SU-DHL-6 (cell line): ENCODE data around the gene FITM1.

ENCODE experiments used
- H2AFZ ChIP-seq: fragments of 200-600 bp; sonication (generic); 2 replicates; pipeline ENCODE4 v1.6.1; 2014; ENCODE audit warnings: low read depth, mild to moderate bottlenecking, moderate library complexity, mixed read lengths, antibody characterized with exemption, low read length; ENCODE audit not compliant: severe bottlenecking
- H3F3A ChIP-seq: fragments of 200-600 bp; shearing (Covaris generic); 2 replicates; pipeline ENCODE4 v1.6.0; 2016; ENCODE audit warnings: antibody characterized with exemption, mild to moderate bottlenecking; ENCODE audit not compliant: insufficient read depth
- H3K27ac ChIP-seq: fragments of 200-600 bp; sonication (generic); 2 replicates; pipeline ENCODE4 v1.5.1; 2016; ENCODE audit warnings: low read depth, mild to moderate bottlenecking, low read length, moderate library complexity, mixed read lengths
- H3K27me3 ChIP-seq: fragments of 200-600 bp; sonication (generic), shearing (Covaris generic); 2 replicates; pipeline ENCODE4 v1.6.0; 2014; ENCODE audit warnings: mild to moderate bottlenecking, low read length
- H3K36me3 ChIP-seq: fragments of 200-600 bp; sonication (generic); 2 replicates; pipeline ENCODE4 v1.6.1; 2014; ENCODE audit warnings: mild to moderate bottlenecking, low read length, mixed read lengths
- H3K4me2 ChIP-seq: fragments of 300-600, 200-600 bp; shearing (Covaris generic), sonication (generic); 2 replicates; pipeline ENCODE4 v1.6.0; 2014; ENCODE audit warnings: low read length, low read depth, mild to moderate bottlenecking; ENCODE audit not compliant: poor library complexity, severe bottlenecking
- H3K4me3 ChIP-seq: fragments of 200-600 bp; sonication (generic); 2 replicates; pipeline ENCODE4 v1.5.1; 2014; ENCODE audit warnings: antibody characterized with exemption, low read length, mild to moderate bottlenecking, mixed read lengths; ENCODE audit not compliant: insufficient read depth, poor library complexity, severe bottlenecking
- H3K79me2 ChIP-seq: fragments of 200-600 bp; sonication (generic); 2 replicates; pipeline ENCODE4 v1.6.1; 2014; ENCODE audit warnings: mild to moderate bottlenecking, low read length, moderate library complexity; ENCODE audit not compliant: insufficient read depth
- H3K9ac ChIP-seq: fragments of 200-600 bp; sonication (generic); 2 replicates; pipeline ENCODE4 v1.7.0; 2014; ENCODE audit warnings: mild to moderate bottlenecking, low read length
- H3K9me2 ChIP-seq: fragments of 200-600 bp; sonication (generic); replicated peaks from 2 replicates; pipeline ENCODE4 v1.6.1; 2014; ENCODE audit warnings: low read length; ENCODE audit not compliant: insufficient read depth
- H3K9me3 ChIP-seq: fragments of 200-600 bp; sonication (generic); 2 replicates; pipeline ENCODE4 v1.6.1; 2014; ENCODE audit warnings: low read length, mixed read lengths; ENCODE audit not compliant: insufficient read depth
- H4K20me1 ChIP-seq: fragments of 200-600 bp; sonication (generic); 2 replicates; pipeline ENCODE4 v1.6.1; 2014; ENCODE audit warnings: low read depth, mild to moderate bottlenecking, antibody characterized with exemption, low read length, moderate library complexity, mixed read lengths
- EZH2phosphoT487 ChIP-seq: fragments of 200-600 bp; sonication (generic), shearing (Covaris generic); conservative IDR thresholded peaks from 2 replicates; pipeline ENCODE4 v1.6.1; 2018; ENCODE audit warnings: mild to moderate bottlenecking, antibody characterized with exemption, low read length, moderate library complexity, mixed read lengths
- TF ChIP-seq, protein P1 (sequence below): fragments of 200-600 bp; sonication (generic); IDR thresholded peaks from one replicate; pipeline ENCODE4 v1.5.1; 2017; ENCODE audit warnings: antibody characterized with exemption, mild to moderate bottlenecking, low read length, moderate library complexity; ENCODE audit not compliant: insufficient read depth, poor library complexity, severe bottlenecking

The FITM1 gene

DNA sequence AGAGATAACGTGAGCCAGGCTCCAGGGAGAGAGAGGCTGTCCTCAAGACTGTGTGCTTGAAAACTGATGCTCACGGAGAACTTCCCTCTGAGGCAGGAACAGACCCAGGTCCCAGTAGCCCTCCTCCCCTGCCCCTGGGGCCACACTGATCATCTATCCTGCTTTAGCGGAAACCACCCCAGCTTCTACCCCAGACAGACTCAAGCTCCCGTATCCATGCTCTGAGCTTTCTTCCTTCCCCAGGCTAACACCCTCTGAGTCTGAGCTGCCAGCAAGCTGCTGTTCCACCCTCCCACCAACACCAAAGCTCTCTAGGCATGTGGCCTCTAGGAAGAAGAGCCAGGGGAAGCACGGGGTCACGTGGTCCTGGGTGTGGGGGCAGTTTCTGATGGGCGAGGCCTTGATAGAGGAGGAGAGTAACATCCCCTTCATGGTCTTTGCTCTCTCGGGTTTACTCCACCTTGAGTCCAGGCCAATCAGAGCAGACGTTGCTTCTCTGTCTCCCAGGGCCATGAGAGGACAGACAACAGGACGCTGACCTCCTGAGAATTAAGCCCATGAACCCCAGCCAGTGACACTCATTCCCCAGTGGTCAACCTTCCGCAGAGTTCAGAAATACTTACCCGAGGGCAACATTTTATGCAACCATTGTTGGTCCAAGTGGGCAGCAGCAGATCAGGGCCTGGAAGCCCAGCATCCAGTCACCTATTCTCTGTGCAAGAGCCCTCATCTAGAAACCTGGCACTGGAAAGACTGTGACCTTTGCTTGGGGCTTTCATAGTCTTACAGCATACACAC is 35.0 kb upstream of the FITM1 start:
- no peaks in the 10 kb centered on the region for H3K27me3 ChIP-seq
- H3K36me3 ChIP-seq: no peaks in the 10 kb centered on the region
- H4K20me1 ChIP-seq: no peaks in the 10 kb centered on the region
- no peak for TF ChIP-seq EZH2phosphoT487
- TF ChIP-seq, protein P1, sequence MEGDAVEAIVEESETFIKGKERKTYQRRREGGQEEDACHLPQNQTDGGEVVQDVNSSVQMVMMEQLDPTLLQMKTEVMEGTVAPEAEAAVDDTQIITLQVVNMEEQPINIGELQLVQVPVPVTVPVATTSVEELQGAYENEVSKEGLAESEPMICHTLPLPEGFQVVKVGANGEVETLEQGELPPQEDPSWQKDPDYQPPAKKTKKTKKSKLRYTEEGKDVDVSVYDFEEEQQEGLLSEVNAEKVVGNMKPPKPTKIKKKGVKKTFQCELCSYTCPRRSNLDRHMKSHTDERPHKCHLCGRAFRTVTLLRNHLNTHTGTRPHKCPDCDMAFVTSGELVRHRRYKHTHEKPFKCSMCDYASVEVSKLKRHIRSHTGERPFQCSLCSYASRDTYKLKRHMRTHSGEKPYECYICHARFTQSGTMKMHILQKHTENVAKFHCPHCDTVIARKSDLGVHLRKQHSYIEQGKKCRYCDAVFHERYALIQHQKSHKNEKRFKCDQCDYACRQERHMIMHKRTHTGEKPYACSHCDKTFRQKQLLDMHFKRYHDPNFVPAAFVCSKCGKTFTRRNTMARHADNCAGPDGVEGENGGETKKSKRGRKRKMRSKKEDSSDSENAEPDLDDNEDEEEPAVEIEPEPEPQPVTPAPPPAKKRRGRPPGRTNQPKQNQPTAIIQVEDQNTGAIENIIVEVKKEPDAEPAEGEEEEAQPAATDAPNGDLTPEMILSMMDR: no peak
- H3K9me3 ChIP-seq: no peaks in the 10 kb centered on the region
- H3K9me2 ChIP-seq: no peaks in the 10 kb centered on the region
- peaks cover 8% of the 10 kb centered on the region; the same call in 1 of the 2 replicates for H3K79me2 ChIP-seq
- peak overlapping the region; percentile 96 for H3K9ac ChIP-seq
- no peak overlapping the region for H2AFZ ChIP-seq
- peak overlapping the region; percentile 87 for H3K4me2 ChIP-seq
- peak overlapping the region; percentile 92 for H3K4me3 ChIP-seq
- H3K27ac ChIP-seq: peak overlapping the region; percentile 84
- H3F3A ChIP-seq: peaks cover 19% of the 10 kb centered on the region

DNA sequence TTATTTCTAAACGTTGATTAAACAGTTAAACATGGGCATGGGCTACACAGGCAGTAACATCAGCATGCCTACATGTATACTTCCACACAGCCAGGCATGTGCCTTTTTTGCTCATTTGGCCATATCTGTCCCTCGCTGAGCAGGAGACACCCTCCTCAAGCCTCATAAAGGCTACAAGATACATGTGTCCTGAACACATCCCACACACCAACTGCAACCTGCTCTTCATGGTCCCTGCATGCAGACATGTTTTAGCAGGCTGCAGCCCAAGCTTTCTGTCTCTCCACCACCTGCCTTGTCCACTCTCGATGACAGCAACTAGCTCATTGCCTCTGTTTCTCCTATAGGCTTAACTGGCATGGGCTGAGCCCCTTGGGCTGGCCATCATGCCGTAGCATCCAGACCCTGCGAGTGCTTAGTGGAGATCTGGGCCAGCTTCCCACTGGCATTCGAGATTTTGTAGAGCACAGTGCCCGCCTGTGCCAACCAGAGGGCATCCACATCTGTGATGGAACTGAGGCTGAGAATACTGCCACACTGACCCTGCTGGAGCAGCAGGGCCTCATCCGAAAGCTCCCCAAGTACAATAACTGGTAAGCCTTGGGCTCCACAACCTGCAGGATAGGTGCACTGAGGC is 33.8 kb upstream of the FITM1 start:
- Histone ChIP-seq H3K27me3 (no peaks in the 10 kb centered on the region), H3K79me2 (peaks cover 8% of the 10 kb centered on the region; the same call in 1 of the 2 replicates), H3K4me2 (no peak overlapping the region), H3K9me3 (no peaks in the 10 kb centered on the region), H3K36me3 (no peaks in the 10 kb centered on the region), H3K9ac (no peak overlapping the region), H3K27ac (no peak overlapping the region), H3K9me2 (no peaks in the 10 kb centered on the region), H4K20me1 (no peaks in the 10 kb centered on the region), H3F3A (peaks cover 19% of the 10 kb centered on the region), H2AFZ (no peak overlapping the region), H3K4me3 (no peak overlapping the region)
- TF ChIP-seq EZH2phosphoT487: no peak
- TF ChIP-seq, protein P1: no peak

DNA sequence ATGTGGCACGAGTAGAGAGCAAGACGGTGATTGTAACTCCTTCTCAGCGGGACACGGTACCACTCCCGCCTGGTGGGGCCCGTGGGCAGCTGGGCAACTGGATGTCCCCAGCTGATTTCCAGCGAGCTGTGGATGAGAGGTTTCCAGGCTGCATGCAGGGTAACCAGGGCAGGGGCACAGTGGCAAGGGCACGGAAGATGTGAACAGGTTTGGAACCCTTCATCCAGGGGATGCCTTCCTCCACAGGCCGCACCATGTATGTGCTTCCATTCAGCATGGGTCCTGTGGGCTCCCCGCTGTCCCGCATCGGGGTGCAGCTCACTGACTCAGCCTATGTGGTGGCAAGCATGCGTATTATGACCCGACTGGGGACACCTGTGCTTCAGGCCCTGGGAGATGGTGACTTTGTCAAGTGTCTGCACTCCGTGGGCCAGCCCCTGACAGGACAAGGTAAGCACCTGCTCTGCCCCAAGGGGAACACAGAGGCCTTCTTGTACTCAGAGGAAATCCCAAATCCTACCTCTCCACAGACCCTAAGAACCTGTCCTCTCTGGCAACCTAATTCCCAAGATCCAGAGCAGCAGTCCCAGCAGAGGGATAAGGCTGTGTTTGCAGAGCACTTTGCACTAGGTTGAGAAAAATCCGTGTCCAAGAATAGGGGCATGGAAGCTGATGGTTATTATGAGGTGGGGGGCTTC is 32.1 kb upstream of the FITM1 start:
- H3F3A ChIP-seq: peaks cover 14% of the 10 kb centered on the region
- H3K36me3 ChIP-seq: no peaks in the 10 kb centered on the region
- H3K27ac ChIP-seq: no peak overlapping the region

More for the DNA sequence above, 32.1 kb upstream of the FITM1 start:
- Histone ChIP-seq H3K9ac (no peak overlapping the region), H3K79me2 (peaks cover 8% of the 10 kb centered on the region; the same call in 1 of the 2 replicates), H4K20me1 (no peaks in the 10 kb centered on the region), H3K9me3 (no peaks in the 10 kb centered on the region), H3K4me2 (no peak overlapping the region), H3K4me3 (no peak overlapping the region), H3K27me3 (no peaks in the 10 kb centered on the region), H2AFZ (no peak overlapping the region), H3K9me2 (no peaks in the 10 kb centered on the region)
- TF ChIP-seq, protein P1: no peak
- TF ChIP-seq EZH2phosphoT487: no peak
